ENCODE results near the gene SARDH. TPM values are rescaled to one million over a fixed set of nuclear protein-coding genes. Genes with fewer than 3 reads are reported as not detected.

Gene SARDH
- 1 to 10 TPM; 3.5 to 7.5 TPM for total RNA-seq

GRCh38 chr9:133737774-133738639 is at the start of gene SARDH:
Gene SARDH, minus strand, starts transcription at chr9:133738352. Its CDS starts 4,179 bp downstream, at chr9:133734173.
- Mint-ChIP-seq H3K9me3 (no peaks in the 10 kb centered on the region), H3K36me3 (no peaks in the 10 kb centered on the region), H3K27ac (peak within 1 kb of the TSS in 1 of 2 donors; percentile 67)
- DNase-seq (ENCODE audit: low spot score in 2 of 2) (peak in 1 of 2 donors; percentile 39), ATAC-seq (peak; percentile 79 to 81)

DNA sequence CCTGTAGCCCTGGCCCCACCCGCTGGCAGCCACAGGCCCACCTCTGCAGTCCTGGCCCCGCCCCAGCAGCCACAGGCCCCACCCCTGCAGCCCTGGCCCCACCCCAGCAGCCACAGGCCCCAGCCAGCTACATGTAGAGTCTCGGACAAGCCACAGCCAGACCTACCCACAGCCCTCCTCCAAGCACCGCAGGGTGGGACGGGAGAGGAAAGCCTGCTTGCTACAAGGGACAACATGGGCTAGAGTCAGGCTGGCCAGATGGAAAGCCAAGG is 49.5 kb upstream of the SARDH start:
- H3K9me3 Mint-ChIP-seq = no peaks in the 10 kb centered on the region
- no peak overlapping the region for H3K27ac Mint-ChIP-seq
- no peaks in the 10 kb centered on the region for H3K36me3 Mint-ChIP-seq
- ATAC-seq (no peak), DNase-seq (ENCODE audit: low spot score in 2 of 2) (no peak)

DNA sequence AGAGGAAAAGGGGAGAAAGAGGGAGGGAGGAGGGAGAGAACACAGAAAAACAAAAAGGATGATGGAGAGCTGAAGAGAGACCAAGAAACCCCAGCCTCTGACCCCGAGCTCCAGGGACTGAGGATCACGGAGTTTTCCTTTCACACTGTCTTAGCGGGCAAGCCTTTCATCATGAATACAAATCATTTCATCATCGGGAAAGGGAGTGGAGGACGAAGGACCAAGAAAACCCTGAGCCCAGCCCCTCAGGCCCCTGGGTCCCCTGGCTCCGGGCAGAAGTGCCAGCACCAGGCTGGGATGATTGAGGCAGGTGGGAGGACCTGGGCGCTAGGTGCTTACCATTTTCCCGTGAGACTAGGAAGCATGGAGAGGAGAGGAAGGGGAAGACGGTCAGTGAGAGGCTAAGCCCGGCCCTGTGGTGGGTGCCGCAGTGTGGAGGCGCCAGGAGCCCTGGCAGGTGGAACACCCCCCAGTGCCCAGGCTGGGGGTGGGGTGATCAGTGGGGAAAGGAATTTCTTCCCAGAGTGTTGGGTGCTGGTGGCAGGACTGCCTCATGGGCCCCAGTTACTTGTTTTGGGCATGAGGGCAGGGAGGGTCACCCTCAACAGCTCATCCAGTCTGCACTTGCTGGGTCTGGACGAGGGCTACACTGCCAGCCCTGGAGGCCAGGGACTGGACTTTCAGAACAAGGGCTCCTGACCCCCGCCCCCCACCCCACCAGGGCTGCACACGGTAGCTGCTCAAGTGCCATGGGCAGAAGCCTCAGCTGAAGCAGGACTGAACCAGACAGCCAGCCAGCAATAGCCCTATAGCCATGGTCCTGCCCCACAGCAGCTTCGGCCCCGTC is 49.0 kb upstream of the SARDH start:
- H3K9me3 Mint-ChIP-seq = no peaks in the 10 kb centered on the region
- no peak overlapping the region for H3K27ac Mint-ChIP-seq
- no peak for DNase-seq (ENCODE audit: low spot score in 2 of 2)
- ATAC-seq = no peak
- H3K36me3 Mint-ChIP-seq = no peaks in the 10 kb centered on the region

DNA sequence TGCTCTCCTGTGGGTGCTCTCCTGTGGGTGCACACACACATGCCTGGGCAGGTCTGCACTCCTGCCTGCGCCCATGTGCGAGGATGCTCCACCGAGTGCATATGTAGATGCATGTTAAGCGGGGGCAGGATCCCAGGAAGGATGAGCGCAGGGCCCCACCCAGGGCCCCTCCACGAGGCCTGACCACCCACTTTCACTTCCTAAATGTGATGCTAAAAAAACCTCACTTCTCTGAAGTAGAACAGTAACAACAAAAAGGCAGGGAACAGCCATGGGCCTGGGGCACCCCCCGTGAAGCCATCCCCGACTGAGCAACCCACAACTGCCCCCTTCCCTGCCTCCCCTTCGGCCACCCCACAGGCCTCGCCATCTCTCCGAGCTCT is 48.2 kb upstream of the SARDH start:
- Mint-ChIP-seq H3K36me3 (no peaks in the 10 kb centered on the region), H3K27ac (no peak overlapping the region), H3K9me3 (no peaks in the 10 kb centered on the region)
- no peak for ATAC-seq
- no peak for DNase-seq (ENCODE audit: low spot score in 2 of 2)

DNA sequence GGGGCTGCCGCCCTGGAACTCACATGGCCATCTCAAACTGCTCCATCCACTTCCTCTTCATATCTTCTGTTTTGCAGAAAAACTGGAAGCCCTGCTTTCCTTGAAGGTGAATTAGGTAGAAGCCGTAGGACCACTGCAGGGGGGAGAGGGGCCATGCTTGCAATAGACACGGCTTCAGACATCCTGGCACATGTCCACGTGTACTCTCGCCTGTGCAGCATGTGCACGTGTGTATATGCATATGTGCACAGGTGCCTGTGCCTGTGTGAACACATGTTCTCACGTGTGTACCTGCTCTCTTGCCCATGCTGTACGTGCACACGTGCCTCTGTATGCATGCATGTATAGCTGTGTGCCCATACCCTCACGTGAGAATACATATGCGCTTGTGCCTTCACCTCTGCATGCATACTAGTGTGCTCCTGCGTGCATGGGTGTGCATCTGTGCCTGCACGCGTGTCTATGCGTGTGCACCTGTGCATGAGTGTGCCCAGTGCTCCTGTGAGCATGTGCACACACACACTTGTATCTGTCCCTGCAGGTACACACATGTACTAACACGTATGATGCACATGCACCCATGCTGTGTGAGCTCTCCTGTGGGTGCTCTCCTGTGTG is 47.7 kb upstream of the SARDH start:
- ATAC-seq = no peak
- no peak overlapping the region for H3K27ac Mint-ChIP-seq

GRCh38 chr9:133784731-133785561 is 46.8 kb upstream of the SARDH start:
- DNase-seq (ENCODE audit: low spot score in 2 of 2) (no peak), ATAC-seq (no peak)
- no peak overlapping the region for H3K27ac Mint-ChIP-seq
- no peaks in the 10 kb centered on the region for H3K9me3 Mint-ChIP-seq
- no peaks in the 10 kb centered on the region for H3K36me3 Mint-ChIP-seq

More for the DNA sequence above, 47.7 kb upstream of the SARDH start:
- DNase-seq (ENCODE audit: low spot score in 2 of 2) = no peak
- no peaks in the 10 kb centered on the region for H3K36me3 Mint-ChIP-seq
- no peaks in the 10 kb centered on the region for H3K9me3 Mint-ChIP-seq

DNA sequence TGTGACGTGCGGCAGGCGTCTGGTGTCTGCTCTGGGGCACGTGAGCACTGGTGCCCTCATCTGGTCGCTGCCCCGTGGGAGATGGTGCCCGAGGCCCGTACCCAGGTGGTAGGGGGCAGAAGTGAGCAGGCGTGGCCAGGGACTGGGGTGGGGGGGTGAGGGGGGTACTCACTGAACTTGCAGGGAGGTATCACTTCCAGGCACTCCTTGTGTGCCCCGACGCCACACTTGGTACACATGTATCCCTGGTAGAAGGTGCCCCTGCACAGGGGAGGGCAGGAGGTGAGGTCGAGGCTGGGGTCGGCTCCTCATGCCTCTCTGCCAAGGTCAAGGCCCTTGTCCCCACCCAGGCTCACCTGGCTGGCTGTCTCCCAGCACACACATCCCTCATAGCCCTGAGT is 45.2 kb upstream of the SARDH start:
- H3K36me3 Mint-ChIP-seq = no peaks in the 10 kb centered on the region
- H3K27ac Mint-ChIP-seq = no peak overlapping the region
- ATAC-seq (no peak), DNase-seq (ENCODE audit: low spot score in 2 of 2) (no peak)
- no peaks in the 10 kb centered on the region for H3K9me3 Mint-ChIP-seq

GRCh38 chr9:133782157-133783130 is 44.3 kb upstream of the SARDH start:
- H3K9me3 Mint-ChIP-seq = no peaks in the 10 kb centered on the region
- H3K36me3 Mint-ChIP-seq = no peaks in the 10 kb centered on the region
- peak in 1 of 2 donors; percentile 72 for DNase-seq (ENCODE audit: low spot score in 2 of 2)
- no peak overlapping the region for H3K27ac Mint-ChIP-seq
- ATAC-seq = peak; percentile 49 to 70

DNA sequence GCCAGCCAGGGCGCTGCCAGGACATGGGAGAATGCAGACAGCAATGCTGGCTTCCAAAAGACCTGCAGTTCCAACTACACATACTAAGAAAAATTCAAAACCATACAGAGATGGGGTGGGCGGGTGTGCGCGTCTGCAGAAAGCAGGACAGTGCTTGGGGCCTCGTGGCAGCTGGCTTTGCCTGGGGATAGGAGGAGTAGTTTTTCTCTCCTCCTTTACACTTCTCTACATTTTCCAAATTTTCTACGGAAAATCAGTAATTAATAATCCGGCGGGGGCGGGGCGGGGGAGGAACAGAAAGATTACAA is 43.6 kb upstream of the SARDH start:
- H3K36me3 Mint-ChIP-seq = no peaks in the 10 kb centered on the region
- no peaks in the 10 kb centered on the region for H3K9me3 Mint-ChIP-seq

DNA sequence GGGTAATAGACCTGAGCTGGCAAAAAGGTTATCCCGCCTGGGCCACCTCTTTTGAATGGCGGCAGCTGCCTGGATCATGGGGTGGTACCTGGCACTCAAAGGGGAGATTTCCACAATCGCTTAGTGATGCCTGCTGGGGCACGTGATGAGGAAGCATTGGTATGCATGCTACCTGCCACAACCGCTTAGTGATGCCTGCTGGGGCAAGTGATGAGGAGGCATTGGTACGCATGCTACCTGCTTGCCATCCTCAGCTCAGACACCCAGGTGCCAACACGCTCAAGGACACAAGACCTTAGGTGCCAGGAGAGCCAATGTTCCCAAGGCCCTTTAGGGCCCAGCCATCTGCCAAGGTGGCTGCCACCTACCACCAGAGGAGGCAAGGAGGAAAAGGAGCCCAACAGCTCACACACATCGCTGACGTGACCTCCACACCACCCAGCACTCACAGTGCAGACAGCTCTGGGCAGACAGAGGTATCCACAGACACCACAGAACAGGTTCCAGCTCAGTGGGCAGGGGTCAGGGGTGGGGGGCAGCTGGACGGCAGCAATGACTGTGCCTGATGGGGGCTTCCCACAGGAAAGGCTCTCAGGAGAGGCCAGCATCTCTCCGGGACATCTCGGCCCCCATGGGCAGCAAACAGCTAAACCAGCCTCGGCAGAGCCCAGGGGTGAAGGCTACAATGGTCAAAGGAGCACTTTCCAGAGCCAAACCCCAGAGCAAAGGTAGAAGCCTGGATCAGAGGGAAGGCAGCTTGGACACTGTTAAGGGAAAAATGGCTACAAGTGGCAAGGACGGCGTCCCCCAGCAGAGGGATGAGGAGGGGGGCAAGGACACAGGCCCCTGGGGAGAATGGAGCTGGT is 43.0 kb upstream of the SARDH start:
- DNase-seq (ENCODE audit: low spot score in 2 of 2) (no peak), ATAC-seq (no peak)
- Mint-ChIP-seq H3K36me3 (no peaks in the 10 kb centered on the region), H3K27ac (no peak overlapping the region), H3K9me3 (no peaks in the 10 kb centered on the region)

More for the DNA sequence above, 43.6 kb upstream of the SARDH start:
- ATAC-seq (no peak), DNase-seq (ENCODE audit: low spot score in 2 of 2) (no peak)
- no peak overlapping the region for H3K27ac Mint-ChIP-seq

- DNase-seq (ENCODE audit: low spot score in 2 of 2) (no peak), ATAC-seq (no peak)
- H3K9me3 Mint-ChIP-seq = no peaks in the 10 kb centered on the region
- H3K36me3 Mint-ChIP-seq = peaks cover 0 to under 1% of the 10 kb centered on the region in 2 donors
- H3K27ac Mint-ChIP-seq = no peak overlapping the region
These were observed 42.3 kb upstream of the SARDH start for GRCh38 chr9:133780404-133780945.

DNA sequence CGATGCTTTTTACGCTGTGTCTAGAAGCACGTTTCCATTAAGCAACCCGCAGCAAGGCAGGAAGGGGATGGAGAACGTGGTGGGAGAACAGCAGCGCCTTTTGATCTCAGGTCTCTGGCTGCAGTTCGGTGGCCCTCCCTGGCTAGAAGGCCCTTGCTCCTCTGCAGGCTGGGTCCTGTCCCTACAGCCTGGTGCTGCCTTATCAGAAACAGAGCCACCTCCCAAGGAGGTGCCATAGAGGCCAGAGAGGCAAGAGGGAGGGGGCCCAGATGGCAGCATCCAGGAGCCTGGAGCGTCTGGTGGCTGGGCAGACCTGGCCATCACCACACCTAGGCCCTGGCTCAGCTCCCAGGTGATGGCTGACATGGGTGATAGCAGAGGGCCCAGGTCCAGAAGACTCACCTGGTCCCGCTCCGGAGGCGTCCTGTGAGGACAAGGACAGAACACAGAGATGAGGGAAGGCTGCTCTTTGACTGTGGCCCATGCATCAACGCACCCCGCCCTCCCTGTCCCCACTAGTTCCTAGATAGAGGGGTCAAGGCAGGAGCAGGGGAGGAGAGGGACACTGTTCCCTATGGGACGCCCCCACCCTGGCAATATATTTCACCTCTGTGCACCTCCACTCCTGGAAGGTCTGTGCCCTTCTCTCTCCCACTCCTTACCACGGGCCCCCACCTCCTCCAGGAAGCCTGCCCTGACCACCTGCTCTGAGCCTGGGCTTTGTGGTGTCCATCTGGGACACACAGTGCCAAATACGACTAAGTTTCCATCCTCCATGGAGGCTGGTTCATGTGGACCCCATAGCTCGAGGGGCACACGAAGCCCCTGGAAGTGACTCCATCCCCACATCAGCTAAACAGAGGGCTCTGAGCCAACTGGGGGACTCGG is 41.6 kb upstream of the SARDH start:
- no peak for ATAC-seq
- H3K9me3 Mint-ChIP-seq = no peaks in the 10 kb centered on the region
- H3K27ac Mint-ChIP-seq = no peak overlapping the region
- H3K36me3 Mint-ChIP-seq = peaks cover 0 to 7% of the 10 kb centered on the region in 2 donors
- DNase-seq (ENCODE audit: low spot score in 2 of 2) = no peak

DNA sequence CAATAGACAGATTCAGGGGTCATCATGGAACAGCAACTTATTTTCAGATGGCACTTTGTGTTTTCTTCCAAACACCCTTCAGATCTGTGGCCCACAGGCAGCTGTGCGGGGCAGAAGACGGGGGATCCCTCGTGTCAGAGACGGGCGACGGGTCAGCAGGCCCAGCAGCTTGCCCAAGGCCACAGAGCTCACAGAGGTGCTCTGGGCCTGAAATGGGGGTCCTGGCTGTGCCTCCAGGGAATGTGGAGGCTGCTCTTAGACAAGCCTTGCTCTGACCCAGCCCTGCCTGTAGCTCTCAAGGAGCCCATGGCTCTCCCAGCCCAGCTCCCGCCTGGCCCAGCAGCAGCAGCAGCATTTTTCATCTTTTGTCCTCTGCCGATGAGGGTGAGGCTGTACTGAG is 40.9 kb upstream of the SARDH start:
- ATAC-seq = no peak
- peaks cover 2 to 14% of the 10 kb centered on the region in 2 donors for H3K36me3 Mint-ChIP-seq
- H3K9me3 Mint-ChIP-seq = no peaks in the 10 kb centered on the region
- DNase-seq (ENCODE audit: low spot score in 2 of 2) = no peak
- H3K27ac Mint-ChIP-seq = no peak overlapping the region
